AG04450 (cell line): ENCODE measurements around the gene ITFG1. TPM values are rescaled to one million over a fixed set of nuclear protein-coding genes. Genes with fewer than 3 reads are reported as not detected.

Source experiments
- CTCF ChIA-PET: fragments of 300-600, 350-600 bp; formaldehyde crosslinking; extraction: SDS; loops from one replicate; lab custom pipeline; 2022; ENCODE audit warnings: antibody characterized with exemption, inconsistent platforms; lab: Charles Lee
- POLR2A ChIA-PET: fragments of 350-600 bp; formaldehyde crosslinking; extraction: SDS; loops from one replicate; lab custom pipeline; 2021; ENCODE audit warnings: antibody characterized with exemption, inconsistent platforms; lab: Yijun Ruan, JAX
- DNase-seq: peaks from one replicate; pipeline ENCODE4 v3.0.0-alpha.2; 2011; ENCODE audit warnings: low read depth, low spot score
- H3K27ac ChIP-seq: one replicate; pipeline ENCODE4 v1.5.1; 2012; ENCODE audit warnings: low read depth, low read length, control low read depth
- H3K27me3 ChIP-seq: one replicate; pipeline ENCODE4 v1.6.0; 2012; ENCODE audit warnings: low read length; ENCODE audit not compliant: control insufficient read depth, insufficient read depth
- H3K4me3 ChIP-seq: 2 replicates; pipeline ENCODE4 v1.5.1; 2011; ENCODE audit warnings: mild to moderate bottlenecking, low read depth, low read length, control low read depth
- H3K9me3 ChIP-seq: 2 replicates; pipeline ENCODE4 v1.5.1; 2012; ENCODE audit warnings: low read length; ENCODE audit not compliant: control insufficient read depth, insufficient read depth
- CTCF ChIP-seq: IDR thresholded peaks from 2 replicates; pipeline ENCODE4 v1.5.1; 2011; ENCODE audit warnings: low read depth, low read length, control low read depth, inconsistent platforms
- polyA plus RNA-seq: library from polyadenylated mRNA; depleted of rRNA; stranded (reverse); fragments of >200 nt; gene quantifications from 2 replicates; pipeline ENCODE4 v1.2.3, GENCODE V29; 2011

The ITFG1 gene
- polyA plus RNA-seq, 1 experiment, result 125 TPM

- ChIA-PET CTCF (interaction anchor here (1.0 kb wide), 1 partner anchor 97 kb away, joined by 3 read pairs; the partner anchor contains the start of gene NETO2), POLR2A (no interaction called here)
- Histone ChIP-seq H3K27me3 (no peaks in the 10 kb centered on the region), H3K27ac (no peak overlapping the region), H3K4me3 (no peak overlapping the region), H3K9me3 (no peaks in the 10 kb centered on the region)
- DNase-seq, result no peak
- TF ChIP-seq CTCF, result no peak
Measured at GRCh38 chr16:47241061-47241460, 219.8 kb downstream of the ITFG1 start.

DNA sequence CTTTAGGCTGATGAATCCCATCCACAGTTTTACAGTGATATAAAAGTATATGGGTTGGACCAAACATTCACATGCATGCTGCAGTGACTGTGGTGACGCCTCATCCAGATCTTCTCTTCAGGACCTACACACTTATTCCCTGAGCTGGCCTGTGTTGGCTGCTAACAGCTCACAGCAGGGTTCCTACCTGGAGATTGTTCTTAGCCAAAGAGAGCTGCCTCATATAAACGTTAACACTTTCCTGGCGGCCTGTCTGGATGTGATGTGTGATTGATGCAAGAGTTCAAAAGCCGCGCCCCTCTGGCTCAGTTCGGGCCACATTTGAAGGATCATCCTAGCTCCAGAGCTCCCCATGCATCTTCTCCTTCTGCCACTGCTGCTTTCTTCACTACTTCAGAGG, 224.1 kb downstream of the ITFG1 start:
- Histone ChIP-seq H3K4me3 (no peak overlapping the region), H3K27ac (no peak overlapping the region), H3K27me3 (no peaks in the 10 kb centered on the region), H3K9me3 (no peaks in the 10 kb centered on the region)
- TF ChIP-seq CTCF, result no peak
- ChIA-PET POLR2A (no interaction called here), CTCF (no interaction called here)
- DNase-seq, result no peak

DNA sequence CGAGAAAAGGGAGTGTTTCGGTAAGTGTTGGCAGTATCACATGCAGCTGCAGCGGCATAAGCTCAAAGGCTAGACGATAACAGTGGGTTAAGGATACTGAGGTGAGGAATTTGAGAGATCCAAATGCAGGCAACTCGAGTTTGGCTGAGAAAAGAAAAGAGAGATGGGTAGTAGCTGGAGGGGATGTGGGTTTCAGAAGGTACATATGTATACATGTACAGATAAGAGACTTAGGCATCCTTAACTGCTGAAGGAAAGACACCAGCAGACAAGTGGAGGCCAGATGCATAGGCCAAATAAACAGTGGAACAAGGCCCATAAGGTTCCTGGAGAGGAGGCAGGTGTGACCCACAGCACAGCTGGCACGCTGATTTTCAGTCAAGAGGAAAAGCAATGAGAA, 230.6 kb downstream of the ITFG1 start:
- ChIA-PET CTCF (interaction anchor here (0.6 to 1.0 kb wide), 2 partner anchors 43 to 1199 kb away, joined by 3 read pairs; no protein-coding TSS in a partner anchor), POLR2A (no interaction called here)
- DNase-seq, result no peak
- Histone ChIP-seq H3K9me3 (no peaks in the 10 kb centered on the region), H3K4me3 (no peak overlapping the region), H3K27me3 (no peaks in the 10 kb centered on the region), H3K27ac (no peak overlapping the region)
- TF ChIP-seq CTCF, result no peak

DNA sequence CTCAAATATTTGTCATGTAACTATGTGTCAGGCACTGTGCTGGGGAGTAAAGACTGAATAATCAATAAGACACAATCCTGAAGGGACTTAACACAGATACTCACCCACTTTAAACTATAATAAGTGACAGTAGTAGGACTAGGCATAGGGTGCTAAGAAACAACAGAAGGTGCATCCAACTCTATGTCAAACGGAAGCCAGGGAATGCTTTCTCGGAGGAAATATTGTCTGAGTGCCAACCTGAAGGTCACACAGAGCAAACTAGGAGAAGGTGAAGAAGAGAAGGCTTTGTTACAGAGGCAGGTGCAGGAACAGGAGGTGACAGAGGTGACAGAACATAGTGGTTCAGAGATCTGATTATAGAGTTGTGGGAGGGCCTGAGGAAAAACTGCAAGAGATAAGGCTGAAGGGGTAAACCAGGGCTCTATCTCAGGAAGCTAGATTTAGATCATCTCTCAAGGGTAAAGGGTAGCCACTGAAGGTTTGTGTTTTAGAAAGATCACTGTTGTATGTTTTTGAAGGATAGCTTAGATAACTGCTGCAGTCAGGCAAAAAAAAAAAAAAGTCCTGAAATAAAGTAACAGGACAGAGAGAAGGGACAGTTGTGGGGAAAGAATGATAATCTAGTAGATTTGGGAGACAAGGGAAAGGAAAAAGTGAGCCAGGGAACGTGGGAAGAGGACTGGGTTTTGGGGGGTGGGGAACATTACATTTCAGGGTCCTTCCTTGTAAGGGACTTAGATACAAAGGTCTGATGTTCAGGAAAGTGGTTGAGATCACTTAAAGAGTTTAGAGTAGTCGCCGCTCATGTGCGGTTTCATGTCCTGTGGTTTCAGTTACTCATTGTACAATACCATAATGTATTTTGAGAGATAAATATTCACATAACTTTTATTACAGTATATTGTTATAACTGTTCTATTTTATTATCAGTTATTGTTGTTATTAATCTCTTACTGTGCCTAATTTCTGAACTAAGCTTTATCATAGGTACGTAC, 231.5 kb downstream of the ITFG1 start:
- POLR2A ChIA-PET, result no interaction called here

More for the DNA sequence above, 231.5 kb downstream of the ITFG1 start:
- no peak overlapping the region for H3K27ac ChIP-seq
- H3K27me3 ChIP-seq, result no peaks in the 10 kb centered on the region
- no peaks in the 10 kb centered on the region; the same call in 1 of the 2 replicates for H3K9me3 ChIP-seq
- H3K4me3 ChIP-seq, result no peak overlapping the region
- no peak for TF ChIP-seq CTCF
- CTCF ChIA-PET, result interaction anchor here (1.0 kb wide), 1 partner anchor 44 kb away, joined by 3 read pairs; no protein-coding TSS in a partner anchor
- DNase-seq, result no peak
